Erythroblast (primary cell): ENCODE results near the gene BACH2.

Source experiments
- GATA1 ChIP-seq: IDR thresholded peaks from 2 replicates; pipeline ENCODE4 v1.6.1; 2011; ENCODE audit warnings: low read depth, mild to moderate bottlenecking, control low read depth, low read length, moderate library complexity
- POLR2A ChIP-seq: IDR thresholded peaks from 2 replicates; pipeline ENCODE4 v1.6.1; 2011; ENCODE audit warnings: mild to moderate bottlenecking, low read length

GRCh38 chr6:89910902-89911240 is 385.8 kb downstream of the BACH2 start:
- no peak for TF ChIP-seq POLR2A
- no peak for TF ChIP-seq GATA1
